Fibroblast of lung (primary cell): ENCODE data around the gene TAS2R46. TPM values are rescaled to one million over a fixed set of nuclear protein-coding genes. Genes with fewer than 3 reads are reported as not detected.

Experiments used
- DNase-seq, 2 donors: peaks; one replicate each; pipeline versions ENCODE4 v3.0.0 to v3.0.0-alpha.2; 2010; ENCODE audit warnings: low read depth in 2 of 2
- H2AFZ ChIP-seq: 2 replicates; pipeline ENCODE4 v1.5.1; 2012; ENCODE audit warnings: low read length, control low read depth, inconsistent platforms
- H3K27ac ChIP-seq: 2 replicates; pipeline ENCODE4 v1.5.1; 2011; ENCODE audit warnings: low read length, control low read depth; ENCODE audit not compliant: insufficient read depth
- H3K27me3 ChIP-seq: 2 replicates; pipeline ENCODE4 v1.5.1; 2011; ENCODE audit warnings: mild to moderate bottlenecking, low read length; ENCODE audit not compliant: control insufficient read depth, insufficient read depth
- H3K36me3 ChIP-seq: 2 replicates; pipeline ENCODE4 v1.5.1; 2011; ENCODE audit warnings: low read length; ENCODE audit not compliant: control insufficient read depth, insufficient read depth
- H3K4me1 ChIP-seq: 2 replicates; pipeline ENCODE4 v1.5.1; 2011; ENCODE audit warnings: low read length; ENCODE audit not compliant: control insufficient read depth, insufficient read depth; ENCODE audit errors: extremely low read depth
- H3K4me2 ChIP-seq: 2 replicates; pipeline ENCODE4 v1.5.1; 2011; ENCODE audit warnings: low read length, control low read depth; ENCODE audit not compliant: insufficient read depth; ENCODE audit errors: extremely low read depth
- H3K4me3 ChIP-seq, 4 experiments: fragments of 200-600 bp in 1 of 4; sonication (generic) in 1 of 4; replicated peaks in 1 of 4; 2 replicates each; pipeline ENCODE4 v1.5.1; 2011 to 2016; ENCODE audit warnings: low read length in 4 of 4, low read depth in 3 of 4, mild to moderate bottlenecking in 3 of 4, control low read depth in 2 of 4, inconsistent platforms in 1 of 4, mixed read lengths in 1 of 4; ENCODE audit not compliant: insufficient read depth in 1 of 4; ENCODE audit errors: control extremely low read depth in 1 of 4
- H3K79me2 ChIP-seq: 2 replicates; pipeline ENCODE4 v1.5.1; 2012; ENCODE audit warnings: mild to moderate bottlenecking, low read length, inconsistent platforms; ENCODE audit not compliant: control insufficient read depth, insufficient read depth
- H3K9ac ChIP-seq: 2 replicates; pipeline ENCODE4 v1.5.1; 2011; ENCODE audit warnings: mild to moderate bottlenecking, low read length, control low read depth; ENCODE audit not compliant: insufficient read depth
- H3K9me3 ChIP-seq: 2 replicates; pipeline ENCODE4 v1.5.1; 2012; ENCODE audit warnings: low read depth, low read length; ENCODE audit not compliant: control insufficient read depth, insufficient read depth
- H4K20me1 ChIP-seq: 2 replicates; pipeline ENCODE4 v1.5.1; 2011; ENCODE audit warnings: low read length; ENCODE audit not compliant: control insufficient read depth, insufficient read depth; ENCODE audit errors: extremely low read depth
- CTCF ChIP-seq, 2 donors: IDR thresholded peaks in 1 of 2; conservative IDR thresholded peaks in 1 of 2; 1 replicate in 1 of 2; 2 replicates in 1 of 2; pipeline ENCODE4 v1.5.1; 2011 to 2012; ENCODE audit warnings: low read length in 2 of 2, control low read depth in 1 of 2, inconsistent platforms in 1 of 2, low read depth in 1 of 2, mild to moderate bottlenecking in 1 of 2
- EZH2 ChIP-seq: IDR thresholded peaks from 2 replicates; pipeline ENCODE4 v1.5.1; 2012; ENCODE audit warnings: low read length, control low read depth, mild to moderate bottlenecking; ENCODE audit errors: missing control alignments
- polyA plus RNA-seq, 2 donors: library from polyadenylated mRNA; depleted of rRNA in 1 of 2; stranded (reverse) in 1 of 2; unstranded in 1 of 2; fragments of >200 nt; gene quantifications; 2 replicates each; pipeline ENCODE4 v1.2.1, GENCODE V29; 2011 to 2012; ENCODE audit warnings: missing spikeins in 1 of 2
- total RNA-seq: library from RNA; depleted of rRNA; stranded (reverse); fragments of >200 nt; gene quantifications from 2 replicates; pipeline ENCODE4 v1.2.1, GENCODE V29; 2014

The TAS2R46 gene
- total and polyA plus RNA-seq, 2 donors (not counting 1 experiment from before 2014, with no cell fraction given), result 2.0 TPM; not detected in 1

- no peak overlapping the region for H3K27ac ChIP-seq
- H3K27me3 ChIP-seq, result no peaks in the 10 kb centered on the region
- no peak overlapping the region for H3K9ac ChIP-seq
- no peak overlapping the region for H3K4me2 ChIP-seq
- TF ChIP-seq EZH2, result no peak
- TF ChIP-seq CTCF (conservative IDR thresholded peaks at IDR 0.05 in 1 of 2, IDR thresholded peaks at IDR 0.05 in 1 of 2; ENCODE audit: low read depth in 1 of 2, low read length in 2 of 2), result no peak
- no peaks in the 10 kb centered on the region for H3K79me2 ChIP-seq
- H4K20me1 ChIP-seq, result no peaks in the 10 kb centered on the region
- H3K9me3 ChIP-seq, result no peaks in the 10 kb centered on the region
- no peaks in the 10 kb centered on the region for H3K4me1 ChIP-seq
- H3K4me3 ChIP-seq, result no peak overlapping the region
- no peak for DNase-seq
- H2AFZ ChIP-seq, result no peak overlapping the region
- no peaks in the 10 kb centered on the region for H3K36me3 ChIP-seq
Observed at GRCh38 chr12:11081987-11082386, 19.9 kb upstream of the TAS2R46 start.

GRCh38 chr12:11078246-11078645 lies 16.2 kb upstream of the TAS2R46 start:
- H3K27ac ChIP-seq, result no peak overlapping the region
- no peaks in the 10 kb centered on the region for H3K36me3 ChIP-seq
- no peak overlapping the region for H3K4me2 ChIP-seq
- DNase-seq, result no peak
- no peaks in the 10 kb centered on the region for H3K79me2 ChIP-seq
- H4K20me1 ChIP-seq, result no peaks in the 10 kb centered on the region
- H3K4me3 ChIP-seq, result no peak overlapping the region
- TF ChIP-seq EZH2 (no peak), CTCF (conservative IDR thresholded peaks at IDR 0.05 in 1 of 2, IDR thresholded peaks at IDR 0.05 in 1 of 2; ENCODE audit: low read depth in 1 of 2, low read length in 2 of 2) (no peak)
- no peak overlapping the region for H3K9ac ChIP-seq
- H3K9me3 ChIP-seq, result no peaks in the 10 kb centered on the region
- H3K4me1 ChIP-seq, result no peaks in the 10 kb centered on the region
- no peaks in the 10 kb centered on the region for H3K27me3 ChIP-seq
- H2AFZ ChIP-seq, result no peak overlapping the region

- no peak overlapping the region for H3K9ac ChIP-seq
- no peaks in the 10 kb centered on the region for H3K9me3 ChIP-seq
- H3K4me3 ChIP-seq, result no peak overlapping the region
- H3K36me3 ChIP-seq, result no peaks in the 10 kb centered on the region
- H4K20me1 ChIP-seq, result no peaks in the 10 kb centered on the region
- no peaks in the 10 kb centered on the region for H3K4me1 ChIP-seq
- no peak overlapping the region for H3K4me2 ChIP-seq
- no peaks in the 10 kb centered on the region for H3K79me2 ChIP-seq
- no peak for DNase-seq
- H3K27me3 ChIP-seq, result no peaks in the 10 kb centered on the region
- H3K27ac ChIP-seq, result no peak overlapping the region
- TF ChIP-seq EZH2, result no peak
- TF ChIP-seq CTCF (conservative IDR thresholded peaks at IDR 0.05 in 1 of 2, IDR thresholded peaks at IDR 0.05 in 1 of 2; ENCODE audit: low read depth in 1 of 2, low read length in 2 of 2), result no peak
- H2AFZ ChIP-seq, result no peak overlapping the region
Observed at GRCh38 chr12:11075642-11076041, 13.5 kb upstream of the TAS2R46 start.
